C4-2B (cell line): ENCODE measurements around the gene TBC1D22A.
"Not testable (repeated sequence)": the region's sequence is repeated elsewhere in the genome, so short reads cannot be mapped to it uniquely, and the experiment has no call there.

Source experiments
- H3K27ac ChIP-seq: fragments of 450-650 bp; 2 replicates; pipeline ENCODE4 v1.5.1; 2017
- ZFX ChIP-seq: fragments of 450-650 bp; IDR thresholded peaks from 2 replicates; pipeline ENCODE4 v1.6.1; 2017
- TF ChIP-seq, protein P1 (sequence below): fragments of 450-650 bp; conservative IDR thresholded peaks from 2 replicates; pipeline ENCODE4 v1.5.1; 2017; ENCODE audit warnings: mild to moderate bottlenecking

Gene TBC1D22A

DNA sequence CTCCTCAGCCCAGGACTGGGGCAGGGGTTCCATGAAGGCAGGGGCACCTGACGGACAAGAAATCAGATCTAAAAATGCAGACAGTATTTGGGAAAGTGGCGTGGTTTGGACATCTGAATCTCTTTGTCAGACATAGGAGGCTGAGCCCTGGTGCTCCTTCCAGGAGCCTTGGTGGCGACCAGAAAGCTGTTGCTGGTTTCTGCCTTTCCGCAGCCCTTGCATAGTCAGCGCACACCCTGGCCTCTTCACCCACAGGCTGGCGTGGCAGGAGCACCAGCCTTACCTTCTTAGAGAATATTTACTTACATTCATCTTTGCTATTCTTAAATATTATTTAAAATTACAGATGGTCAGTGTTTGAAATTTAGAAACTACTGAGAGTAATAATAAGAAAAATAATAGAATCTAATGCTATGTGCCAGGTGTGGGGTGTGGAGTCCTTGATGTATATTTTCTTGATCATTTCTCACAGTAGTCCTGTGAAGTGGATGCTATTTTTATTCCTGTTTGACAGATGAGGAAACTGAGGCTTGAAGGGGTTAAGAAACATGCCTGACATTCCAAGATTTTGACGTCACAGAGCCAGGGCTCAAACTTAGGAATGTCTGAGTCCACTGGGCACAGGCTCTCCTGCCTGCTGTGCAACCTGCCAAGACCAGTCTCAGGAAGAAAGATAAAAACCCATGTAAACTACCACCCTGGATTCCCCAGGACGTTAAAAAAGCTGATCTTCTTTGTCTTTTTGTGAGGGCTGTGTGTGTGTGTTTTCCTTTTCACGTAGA is 51.6 kb downstream of the TBC1D22A start:
- no peak overlapping the region for H3K27ac ChIP-seq
- TF ChIP-seq ZFX, result no peak
- TF ChIP-seq, protein P1, sequence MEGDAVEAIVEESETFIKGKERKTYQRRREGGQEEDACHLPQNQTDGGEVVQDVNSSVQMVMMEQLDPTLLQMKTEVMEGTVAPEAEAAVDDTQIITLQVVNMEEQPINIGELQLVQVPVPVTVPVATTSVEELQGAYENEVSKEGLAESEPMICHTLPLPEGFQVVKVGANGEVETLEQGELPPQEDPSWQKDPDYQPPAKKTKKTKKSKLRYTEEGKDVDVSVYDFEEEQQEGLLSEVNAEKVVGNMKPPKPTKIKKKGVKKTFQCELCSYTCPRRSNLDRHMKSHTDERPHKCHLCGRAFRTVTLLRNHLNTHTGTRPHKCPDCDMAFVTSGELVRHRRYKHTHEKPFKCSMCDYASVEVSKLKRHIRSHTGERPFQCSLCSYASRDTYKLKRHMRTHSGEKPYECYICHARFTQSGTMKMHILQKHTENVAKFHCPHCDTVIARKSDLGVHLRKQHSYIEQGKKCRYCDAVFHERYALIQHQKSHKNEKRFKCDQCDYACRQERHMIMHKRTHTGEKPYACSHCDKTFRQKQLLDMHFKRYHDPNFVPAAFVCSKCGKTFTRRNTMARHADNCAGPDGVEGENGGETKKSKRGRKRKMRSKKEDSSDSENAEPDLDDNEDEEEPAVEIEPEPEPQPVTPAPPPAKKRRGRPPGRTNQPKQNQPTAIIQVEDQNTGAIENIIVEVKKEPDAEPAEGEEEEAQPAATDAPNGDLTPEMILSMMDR, result no peak

DNA sequence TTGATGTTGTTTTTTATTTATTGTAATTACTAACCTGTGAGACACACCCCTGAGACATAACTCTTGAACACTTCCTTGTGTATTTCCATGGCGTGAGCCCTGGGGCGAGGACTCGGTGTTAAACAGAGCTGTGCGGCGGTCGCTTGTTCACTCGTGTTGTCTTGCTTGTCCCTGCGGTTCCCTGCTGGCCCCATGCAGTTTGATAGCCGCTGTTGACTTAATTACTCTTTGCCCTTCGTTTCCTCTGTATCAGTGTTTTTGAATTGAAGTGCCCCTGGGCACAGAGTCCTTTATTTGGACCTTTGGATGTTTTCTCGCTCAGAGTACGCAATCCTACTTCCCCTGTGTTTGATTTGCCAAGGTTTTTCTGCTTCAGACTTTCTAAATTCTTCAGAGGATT is 52.7 kb downstream of the TBC1D22A start:
- no peak overlapping the region for H3K27ac ChIP-seq

DNA sequence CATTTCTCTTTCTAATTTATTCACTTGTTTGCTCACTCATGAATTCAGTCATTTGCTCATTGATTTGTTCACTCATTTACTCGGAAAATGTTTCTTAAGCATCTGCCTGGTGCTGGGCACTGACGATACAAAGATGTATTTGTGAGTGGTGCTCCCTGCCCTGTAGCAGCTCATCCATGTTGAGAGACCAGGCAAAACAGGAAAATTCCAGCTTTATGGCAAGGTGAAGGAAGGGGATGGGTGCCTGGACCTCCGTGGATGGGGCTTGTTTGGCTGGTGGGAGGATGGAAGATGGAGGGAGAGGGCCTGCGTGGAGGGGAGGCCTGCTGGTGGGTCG is 53.1 kb downstream of the TBC1D22A start:
- TF ChIP-seq ZFX, result no peak
- TF ChIP-seq, protein P1, result no peak
- peak overlapping the region; percentile 24; the same call in 1 of the 2 replicates for H3K27ac ChIP-seq

More for the DNA sequence above, 52.7 kb downstream of the TBC1D22A start:
- no peak for TF ChIP-seq ZFX
- TF ChIP-seq, protein P1, result no peak

DNA sequence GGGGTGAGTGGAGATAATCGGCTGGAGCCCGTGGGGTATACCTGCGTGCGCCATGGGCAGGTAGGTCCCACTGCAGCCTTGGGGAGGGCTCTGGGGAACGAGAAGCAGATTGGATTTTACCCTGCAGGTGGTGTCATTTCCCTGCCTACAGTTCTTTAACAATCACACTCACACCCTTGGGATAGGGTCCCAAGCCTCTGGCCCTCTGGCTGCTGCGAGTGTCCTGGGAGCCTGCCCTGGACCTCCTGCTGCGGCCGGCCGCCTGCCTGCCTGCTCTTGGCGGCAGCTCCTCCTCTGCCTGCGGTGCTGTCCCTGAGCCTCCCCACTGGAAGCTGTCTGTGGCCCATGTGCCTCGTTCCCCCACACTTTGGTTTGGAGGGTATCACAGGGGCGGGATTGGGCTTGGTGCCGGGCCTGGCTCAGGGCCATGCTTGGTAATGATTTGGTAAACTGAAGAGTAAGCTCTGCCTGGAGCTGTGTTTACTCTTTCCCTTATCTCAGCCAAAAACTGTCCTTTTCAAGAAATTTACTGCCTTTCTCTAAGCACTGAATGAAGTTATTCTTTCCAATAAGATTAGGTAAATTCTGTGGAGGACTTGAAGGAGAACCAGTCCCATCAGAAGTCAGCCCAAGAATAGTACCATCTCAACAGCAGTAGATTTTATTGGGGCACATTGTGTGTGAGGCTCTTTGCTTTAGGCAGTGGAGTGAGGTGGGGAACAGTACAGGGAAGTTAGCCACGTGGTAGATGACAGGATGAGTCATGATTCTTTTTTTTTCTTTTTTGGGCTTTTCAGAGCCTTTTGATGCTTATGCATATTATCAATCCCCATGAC is 53.7 kb downstream of the TBC1D22A start:
- TF ChIP-seq ZFX, result no peak
- TF ChIP-seq, protein P1, result no peak
- H3K27ac ChIP-seq, result peak overlapping the region; percentile 24

DNA sequence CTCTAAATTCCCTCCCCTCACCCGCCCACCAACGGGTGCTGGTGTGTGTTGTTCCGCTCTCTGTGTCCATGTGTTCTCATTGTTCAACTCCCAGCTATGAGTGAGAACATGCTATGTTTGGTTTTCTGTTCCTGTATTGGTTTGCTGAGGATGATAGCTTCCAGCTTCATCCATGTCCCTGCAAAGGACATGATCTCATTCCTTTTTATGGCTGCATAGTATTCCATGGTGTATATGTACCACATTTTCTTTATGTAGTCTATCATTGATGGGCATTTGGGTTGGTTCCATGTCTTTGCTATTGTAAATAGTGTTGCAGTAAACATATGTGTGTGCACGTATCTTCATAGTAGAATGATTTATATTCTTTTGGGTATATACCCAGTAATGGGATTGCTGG is 54.9 kb downstream of the TBC1D22A start:
- H3K27ac ChIP-seq, result not testable (repeated sequence)

DNA sequence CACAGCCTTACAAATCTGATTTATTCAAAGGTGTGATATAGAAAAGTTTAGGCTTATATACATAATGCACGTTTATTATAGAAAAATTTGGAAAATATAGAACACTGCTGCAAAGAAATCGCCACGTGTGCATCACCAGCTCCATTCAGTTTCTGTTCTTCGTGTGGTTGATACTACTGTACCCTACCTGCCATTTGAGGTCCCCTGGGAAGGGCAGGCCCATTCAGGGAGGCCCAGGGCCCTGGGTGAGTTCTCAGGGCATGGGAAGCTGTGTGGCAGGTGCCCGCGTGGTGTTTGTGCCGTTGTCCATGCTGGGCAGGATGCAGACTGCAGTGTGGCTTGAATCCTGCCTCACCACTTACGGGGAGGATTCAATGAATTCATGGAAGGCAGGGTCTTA is 60.8 kb downstream of the TBC1D22A start:
- TF ChIP-seq ZFX, result no peak
- TF ChIP-seq, protein P1, result no peak

DNA sequence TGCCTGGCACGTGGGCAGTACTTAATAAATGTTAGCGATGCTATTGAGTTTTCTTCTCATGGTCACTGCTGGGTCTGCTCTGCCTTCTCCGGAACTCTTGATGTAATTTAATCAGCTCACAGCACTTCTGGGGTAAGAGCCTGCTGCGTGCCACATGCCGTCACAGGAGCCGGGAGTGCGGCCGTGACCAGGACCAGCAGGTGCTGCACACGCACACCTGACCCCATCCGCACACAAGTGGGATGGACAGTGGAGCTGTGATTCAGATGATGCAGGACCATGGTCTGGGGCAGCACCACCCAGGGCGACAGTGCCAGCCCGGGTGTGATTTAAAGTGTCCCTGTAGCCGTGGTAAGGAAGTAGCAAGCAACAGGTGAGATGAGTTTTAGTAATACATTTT is 61.2 kb downstream of the TBC1D22A start:
- TF ChIP-seq ZFX, result no peak
- TF ChIP-seq, protein P1, result no peak
- H3K27ac ChIP-seq, result no peak overlapping the region

More for the DNA sequence above, 60.8 kb downstream of the TBC1D22A start:
- no peak overlapping the region for H3K27ac ChIP-seq
